ENCODE measurements around the gene MIS18BP1. TPM values are rescaled to one million over a fixed set of nuclear protein-coding genes. Genes with fewer than 3 reads are reported as not detected.

Gene MIS18BP1
- total RNA-seq, 3 donors from 2014 or later, result 46.7 to 64.4 (median 48.5) TPM

DNA sequence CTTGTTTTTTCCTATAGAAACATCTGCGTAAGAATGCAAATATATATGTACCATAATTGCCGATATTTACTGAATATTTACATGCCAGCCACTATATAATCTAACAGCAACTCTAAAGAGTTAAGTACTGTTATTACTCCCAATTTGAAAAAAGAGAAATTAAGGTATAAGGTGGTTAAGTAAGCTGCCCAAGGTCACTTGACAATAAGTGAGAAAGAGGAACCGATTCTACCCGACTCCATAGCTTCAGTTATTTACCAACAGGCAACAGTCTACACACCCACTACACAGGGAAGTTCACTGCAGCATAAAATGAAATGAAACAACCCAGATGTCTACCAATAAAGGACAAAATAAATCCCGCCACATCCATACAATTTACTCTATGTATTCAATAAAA is 1.1 kb downstream of the MIS18BP1 start:
- intact Hi-C loops (cut with DNase I; ENCODE audit: low total_unique reads), result no loop called here
- H3K27me3 ChIP-seq, result no peaks in the 10 kb centered on the region

GRCh38 chr14:45249856-45250575 is 3.0 kb downstream of the MIS18BP1 start:
- Histone ChIP-seq H3K4me3 (peak overlapping the region in 2 of 3 donors; percentile 38 to 53), H3K36me3 (no peaks in the 10 kb centered on the region), H3K9me3 (no peaks in the 10 kb centered on the region), H3K4me1 (no peaks in the 10 kb centered on the region), H3K27me3 (no peaks in the 10 kb centered on the region), H3K27ac (peak overlapping the region; percentile 70 to 90)
- TF ChIP-seq, protein P1, sequence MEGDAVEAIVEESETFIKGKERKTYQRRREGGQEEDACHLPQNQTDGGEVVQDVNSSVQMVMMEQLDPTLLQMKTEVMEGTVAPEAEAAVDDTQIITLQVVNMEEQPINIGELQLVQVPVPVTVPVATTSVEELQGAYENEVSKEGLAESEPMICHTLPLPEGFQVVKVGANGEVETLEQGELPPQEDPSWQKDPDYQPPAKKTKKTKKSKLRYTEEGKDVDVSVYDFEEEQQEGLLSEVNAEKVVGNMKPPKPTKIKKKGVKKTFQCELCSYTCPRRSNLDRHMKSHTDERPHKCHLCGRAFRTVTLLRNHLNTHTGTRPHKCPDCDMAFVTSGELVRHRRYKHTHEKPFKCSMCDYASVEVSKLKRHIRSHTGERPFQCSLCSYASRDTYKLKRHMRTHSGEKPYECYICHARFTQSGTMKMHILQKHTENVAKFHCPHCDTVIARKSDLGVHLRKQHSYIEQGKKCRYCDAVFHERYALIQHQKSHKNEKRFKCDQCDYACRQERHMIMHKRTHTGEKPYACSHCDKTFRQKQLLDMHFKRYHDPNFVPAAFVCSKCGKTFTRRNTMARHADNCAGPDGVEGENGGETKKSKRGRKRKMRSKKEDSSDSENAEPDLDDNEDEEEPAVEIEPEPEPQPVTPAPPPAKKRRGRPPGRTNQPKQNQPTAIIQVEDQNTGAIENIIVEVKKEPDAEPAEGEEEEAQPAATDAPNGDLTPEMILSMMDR (IDR thresholded peaks at IDR 0.05), result no peak
- TF ChIP-seq POLR2A (IDR thresholded peaks at IDR 0.05) (no peak), POLR2AphosphoS5 (IDR thresholded peaks at IDR 0.05) (peak in 1 of 3 donors; percentile 36)
- no peak for DNase-seq (ENCODE audit: low spot score in 2 of 2)
- intact Hi-C loops (cut with DNase I; ENCODE audit: low total_unique reads), result no loop called here

More for the DNA sequence above, 1.1 kb downstream of the MIS18BP1 start:
- DNase-seq (ENCODE audit: low spot score in 2 of 2), result no peak
- TF ChIP-seq, protein P1 (IDR thresholded peaks at IDR 0.05), result no peak
- TF ChIP-seq POLR2A (IDR thresholded peaks at IDR 0.05), result no peak
- no peak for TF ChIP-seq POLR2AphosphoS5 (IDR thresholded peaks at IDR 0.05)
- Histone ChIP-seq H3K4me1 (no peaks in the 10 kb centered on the region), H3K36me3 (no peaks in the 10 kb centered on the region), H3K27ac (peak overlapping the region in 1 of 2 donors; percentile 70), H3K4me3 (peak overlapping the region; percentile 69 to 96 (median 84)), H3K9me3 (no peaks in the 10 kb centered on the region)

DNA sequence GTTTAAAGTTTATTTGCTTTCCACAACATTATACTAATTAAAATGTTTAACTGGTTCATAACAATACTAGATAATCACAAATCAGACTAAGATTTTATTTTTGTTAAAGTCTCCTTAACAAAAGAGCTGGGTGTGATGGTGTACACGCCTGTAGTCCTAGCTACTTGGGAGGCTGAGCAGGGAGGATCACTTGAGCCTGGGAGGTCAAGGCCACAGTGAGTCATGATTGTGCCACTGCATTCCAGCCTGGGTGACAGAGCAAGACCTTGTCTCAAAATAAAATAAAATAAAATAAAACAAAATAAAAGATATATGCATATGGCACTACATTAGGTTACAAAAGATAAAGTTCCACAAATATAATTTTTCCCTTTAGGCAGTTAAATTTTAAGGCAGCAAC is 5.6 kb downstream of the MIS18BP1 start:
- Histone ChIP-seq H3K27ac (no peak overlapping the region), H3K27me3 (no peaks in the 10 kb centered on the region), H3K4me3 (no peak overlapping the region), H3K36me3 (no peaks in the 10 kb centered on the region), H3K4me1 (no peaks in the 10 kb centered on the region), H3K9me3 (no peaks in the 10 kb centered on the region)
- DNase-seq (ENCODE audit: low spot score in 2 of 2), result no peak
- TF ChIP-seq, protein P1 (IDR thresholded peaks at IDR 0.05), result no peak
- TF ChIP-seq POLR2AphosphoS5 (IDR thresholded peaks at IDR 0.05) (no peak), POLR2A (IDR thresholded peaks at IDR 0.05) (no peak)
- intact Hi-C loops (cut with DNase I; ENCODE audit: low total_unique reads), result no loop called here

- Histone ChIP-seq H3K36me3 (no peaks in the 10 kb centered on the region), H3K4me1 (no peaks in the 10 kb centered on the region), H3K27ac (no peak overlapping the region), H3K4me3 (no peak overlapping the region), H3K27me3 (no peaks in the 10 kb centered on the region), H3K9me3 (no peaks in the 10 kb centered on the region)
- DNase-seq (ENCODE audit: low spot score in 2 of 2), result no peak
- intact Hi-C loops (cut with DNase I; ENCODE audit: low total_unique reads), result no loop called here
- TF ChIP-seq POLR2A (IDR thresholded peaks at IDR 0.05) (no peak), POLR2AphosphoS5 (IDR thresholded peaks at IDR 0.05) (no peak)
Measured at GRCh38 chr14:45246691-45247090, 6.3 kb downstream of the MIS18BP1 start.

DNA sequence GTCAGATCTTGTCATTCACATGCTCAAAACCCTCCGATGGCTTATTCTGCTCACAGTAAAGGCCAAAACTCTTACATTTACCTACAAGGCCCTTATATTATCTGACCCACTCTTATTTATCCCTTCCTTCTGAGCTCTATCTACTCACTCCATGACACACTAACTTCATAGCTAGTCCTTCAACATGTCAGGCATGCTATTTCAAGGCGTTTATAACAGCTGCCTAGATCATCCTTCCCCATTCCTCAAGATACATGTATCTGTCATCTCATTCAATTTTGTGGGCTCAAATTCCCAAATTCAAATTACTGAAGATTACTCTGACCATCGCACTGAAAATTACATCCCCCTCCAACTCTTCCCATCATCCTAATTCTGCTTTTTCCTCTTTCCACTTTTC is 6.9 kb downstream of the MIS18BP1 start:
- no peaks in the 10 kb centered on the region for H3K9me3 ChIP-seq
- intact Hi-C loops (cut with DNase I; ENCODE audit: low total_unique reads), result no loop called here
- DNase-seq (ENCODE audit: low spot score in 2 of 2), result no peak
- H3K27ac ChIP-seq, result no peak overlapping the region
- no peak for TF ChIP-seq POLR2A (IDR thresholded peaks at IDR 0.05)
- TF ChIP-seq POLR2AphosphoS5 (IDR thresholded peaks at IDR 0.05), result no peak
- TF ChIP-seq, protein P1 (IDR thresholded peaks at IDR 0.05), result no peak
- no peak overlapping the region for H3K4me3 ChIP-seq
- H3K36me3 ChIP-seq, result no peaks in the 10 kb centered on the region
- no peaks in the 10 kb centered on the region for H3K4me1 ChIP-seq
- no peaks in the 10 kb centered on the region for H3K27me3 ChIP-seq
